Spinal cord (tissue), 10 donors: ENCODE data around the gene COLQ. TPM values are rescaled to one million over a fixed set of nuclear protein-coding genes. Genes with fewer than 3 reads are reported as not detected.
A peak's percentile ranks its signal among the peaks of the same experiment; 100 is the strongest.
"Not testable (repeated sequence)": the region's sequence is repeated elsewhere in the genome, so short reads cannot be mapped to it uniquely, and the experiment has no call there.

Source experiments
- DNase-seq, 6 donors: peaks; one replicate each; pipeline versions ENCODE4 v3.0.0 to v3.0.0-alpha.2; 2013 to 2015; ENCODE audit warnings: low spot score in 6 of 6, low read depth in 4 of 6
- H3K27ac ChIP-seq: one replicate; pipeline ENCODE4 v1.5.1; 2013; ENCODE audit warnings: low read depth, low read length, control low read depth
- H3K27me3 ChIP-seq: one replicate; pipeline ENCODE4 v1.6.1; 2013; ENCODE audit warnings: low read length; ENCODE audit not compliant: control insufficient read depth, insufficient read depth
- H3K36me3 ChIP-seq: one replicate; pipeline ENCODE4 v1.6.1; 2013; ENCODE audit warnings: low read length; ENCODE audit not compliant: control insufficient read depth, insufficient read depth
- H3K4me1 ChIP-seq: one replicate; pipeline ENCODE4 v1.6.1; 2013; ENCODE audit warnings: low read length; ENCODE audit not compliant: control insufficient read depth, insufficient read depth
- H3K4me3 ChIP-seq: one replicate; pipeline ENCODE4 v1.5.1; 2013; ENCODE audit warnings: low read depth, low read length, control low read depth
- H3K9me3 ChIP-seq: one replicate; pipeline ENCODE4 v1.6.1; 2013; ENCODE audit warnings: low read length; ENCODE audit not compliant: control insufficient read depth, insufficient read depth
- WGBS: methylation state at CpG from one replicate; pipeline ENCODE4 v1.1.5; 2013; ENCODE audit warnings: missing lambda C conversion rate; ENCODE audit not compliant: insufficient coverage; 5-methylcytosine and 5-hydroxymethylcytosine counted together
- polyA plus RNA-seq, 2 donors: library from polyadenylated mRNA; unstranded; fragments of 120-200 nt; gene quantifications; one replicate each; pipeline ENCODE4 v1.2.1, GENCODE V29; 2013; ENCODE audit not compliant: insufficient read length in 2 of 2
- total RNA-seq, 2 donors: library from RNA; depleted of rRNA in 1 of 2; stranded (reverse); fragments of 120-200 nt in 1 of 2; fragments of >200 nt in 1 of 2; gene quantifications; one replicate each; pipeline versions ENCODE4 v1.2.3 to v1.2.4, GENCODE V29; 2013 to 2014
- donor health status: healthy.

Gene COLQ
- total and polyA plus RNA-seq, 4 donors, result 4.2 to 10.8 (median 10.6) TPM

GRCh38 chr3:15484551-15484950 lies 37.0 kb downstream of the COLQ start:
- DNase-seq, H3K4me1 ChIP-seq: not testable (repeated sequence)
- no CpG with 5 or more reads among the region's 6 CpGs for WGBS

GRCh38 chr3:15479400-15480224 lies 41.9 kb downstream of the COLQ start:
- Histone ChIP-seq H3K4me3 (no peak overlapping the region), H3K27ac (no peak overlapping the region), H3K27me3 (no peaks in the 10 kb centered on the region), H3K4me1 (peaks cover 13% of the 10 kb centered on the region), H3K36me3 (no peaks in the 10 kb centered on the region), H3K9me3 (no peaks in the 10 kb centered on the region)
- no peak for DNase-seq

More at GRCh38 chr3:15484551-15484950, 37.0 kb downstream of the COLQ start:
- H3K27ac ChIP-seq, H3K36me3 ChIP-seq, H3K4me3 ChIP-seq, H3K27me3 ChIP-seq, H3K9me3 ChIP-seq: not testable (repeated sequence)

GRCh38 chr3:15478640-15478979 lies 42.9 kb downstream of the COLQ start:
- Histone ChIP-seq H3K36me3 (no peaks in the 10 kb centered on the region), H3K27ac (no peak overlapping the region), H3K4me3 (no peak overlapping the region), H3K27me3 (no peaks in the 10 kb centered on the region), H3K4me1 (peaks cover 13% of the 10 kb centered on the region), H3K9me3 (no peaks in the 10 kb centered on the region)
- DNase-seq, result no peak
- 58% methylated on average over 5 of the region's 5 CpGs for WGBS

GRCh38 chr3:15477951-15478639 lies 43.4 kb downstream of the COLQ start:
- 58% methylated on average over 4 of the region's 6 CpGs for WGBS
- peak in 2 of 6 donors; percentile 46 to 60 for DNase-seq
- no peaks in the 10 kb centered on the region for H3K27me3 ChIP-seq
- no peak overlapping the region for H3K27ac ChIP-seq
- H3K4me1 ChIP-seq, result peaks cover 13% of the 10 kb centered on the region
- no peaks in the 10 kb centered on the region for H3K9me3 ChIP-seq
- no peaks in the 10 kb centered on the region for H3K36me3 ChIP-seq
- no peak overlapping the region for H3K4me3 ChIP-seq

- no CpG with 5 or more reads among the region's 3 CpGs for WGBS
- no peaks in the 10 kb centered on the region for H3K27me3 ChIP-seq
- H3K27ac ChIP-seq, result no peak overlapping the region
- DNase-seq, result no peak
- no peak overlapping the region for H3K4me3 ChIP-seq
- no peaks in the 10 kb centered on the region for H3K36me3 ChIP-seq
- H3K4me1 ChIP-seq, result peaks cover 13% of the 10 kb centered on the region
- no peaks in the 10 kb centered on the region for H3K9me3 ChIP-seq
Observed at GRCh38 chr3:15476378-15476777, 45.1 kb downstream of the COLQ start.

GRCh38 chr3:15475161-15475560 lies 46.3 kb downstream of the COLQ start:
- no peak overlapping the region for H3K27ac ChIP-seq
- 82% methylated on average over 5 of the region's 5 CpGs for WGBS
- no peaks in the 10 kb centered on the region for H3K27me3 ChIP-seq
- no peak for DNase-seq
- no peaks in the 10 kb centered on the region for H3K36me3 ChIP-seq
- H3K4me1 ChIP-seq, result peaks cover 13% of the 10 kb centered on the region
- H3K9me3 ChIP-seq, result no peaks in the 10 kb centered on the region
- H3K4me3 ChIP-seq, result no peak overlapping the region

- Histone ChIP-seq H3K27ac (no peak overlapping the region), H3K9me3 (no peaks in the 10 kb centered on the region), H3K4me1 (peaks cover 2% of the 10 kb centered on the region), H3K27me3 (no peaks in the 10 kb centered on the region), H3K4me3 (no peak overlapping the region), H3K36me3 (no peaks in the 10 kb centered on the region)
- WGBS, result 100% methylated on average over 1 of the region's 3 CpGs
- DNase-seq, result no peak
Observed at GRCh38 chr3:15471861-15472260, 49.6 kb downstream of the COLQ start.

- Histone ChIP-seq H3K27me3 (no peaks in the 10 kb centered on the region), H3K36me3 (peaks cover 3% of the 10 kb centered on the region), H3K4me3 (no peak overlapping the region), H3K27ac (no peak overlapping the region), H3K4me1 (no peaks in the 10 kb centered on the region), H3K9me3 (no peaks in the 10 kb centered on the region)
- no peak for DNase-seq
- WGBS, result 80% methylated on average over 1 of the region's 2 CpGs
Observed at GRCh38 chr3:15470849-15471248, 50.7 kb downstream of the COLQ start.

GRCh38 chr3:15470261-15470660 lies 51.2 kb downstream of the COLQ start:
- no peak overlapping the region for H3K4me3 ChIP-seq
- no peak for DNase-seq
- 94% methylated on average over 4 of the region's 6 CpGs for WGBS
- no peaks in the 10 kb centered on the region for H3K27me3 ChIP-seq
- no peaks in the 10 kb centered on the region for H3K9me3 ChIP-seq
- peaks cover 3% of the 10 kb centered on the region for H3K36me3 ChIP-seq
- no peaks in the 10 kb centered on the region for H3K4me1 ChIP-seq
- H3K27ac ChIP-seq, result no peak overlapping the region
